Measurements from ENCODE around the gene SIGLEC11. TPM values are rescaled to one million over a fixed set of nuclear protein-coding genes. Genes with fewer than 3 reads are reported as not detected.
"Not testable (repeated sequence)": the region's sequence is repeated elsewhere in the genome, so short reads cannot be mapped to it uniquely, and the experiment has no call there.

SIGLEC11 gene
- total and polyA plus RNA-seq, 2 donors (not counting 1 experiment from before 2014, with no cell fraction given), result 0.09 TPM; not detected in 1

DNA sequence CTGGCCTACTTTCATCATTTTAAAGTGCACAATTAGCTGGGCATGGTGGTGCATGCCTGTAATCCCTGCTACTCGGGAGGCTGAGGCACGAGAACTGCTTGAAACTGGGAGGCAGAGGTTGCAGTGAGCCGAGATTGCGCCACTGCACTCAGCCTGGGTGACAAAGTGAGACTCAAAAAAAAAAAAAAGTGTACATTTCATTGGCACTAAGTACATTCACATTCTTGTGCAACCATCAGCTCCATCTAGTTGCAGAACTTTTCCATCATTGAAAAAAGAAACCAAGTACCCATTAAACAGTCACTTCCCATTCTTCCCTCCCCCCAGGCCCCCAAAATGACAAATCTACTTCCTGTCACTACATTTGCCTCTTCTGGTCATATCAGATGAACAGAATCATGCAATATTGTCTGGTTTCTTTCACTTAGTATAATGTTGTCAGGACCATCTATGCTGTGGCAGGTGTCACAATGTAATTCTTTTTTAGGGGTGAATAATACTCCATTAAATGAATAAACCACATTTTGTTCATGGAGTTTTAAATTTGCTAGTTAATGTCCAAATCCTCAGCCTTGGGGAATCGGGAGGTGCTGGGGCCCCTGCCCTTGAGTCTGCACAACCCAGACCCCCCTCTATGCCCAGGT is 7.4 kb upstream of the SIGLEC11 start:
- Histone ChIP-seq H3K27me3 (replicated peaks in 1 of 4; ENCODE audit: control extremely low read depth in 1 of 4, control insufficient read depth in 3 of 4, insufficient read depth in 4 of 4, low read length in 3 of 4) (peaks cover 0 to 10% (median 8%) of the 10 kb centered on the region in 4 experiments), H4K20me1 (ENCODE audit: control insufficient read depth, insufficient read depth, low read length, poor library complexity, severe bottlenecking) (no peaks in the 10 kb centered on the region), H3K9me3 (ENCODE audit: control extremely low read depth in 1 of 3, control insufficient read depth in 2 of 3, insufficient read depth in 1 of 3, low read length in 2 of 3) (peaks cover 0 to 15% (median 0%) of the 10 kb centered on the region in 3 donors), H3K4me3 (ENCODE audit: control extremely low read depth in 1 of 5, extremely low read depth in 1 of 5, insufficient read depth in 1 of 5, low read depth in 2 of 5, low read length in 4 of 5) (no peak overlapping the region), H3K9ac (ENCODE audit: low read length) (no peak overlapping the region), H3K4me2 (replicated peaks; ENCODE audit: low read depth, low read length, poor library complexity, severe bottlenecking) (no peak overlapping the region), H3K27ac (ENCODE audit: low read length in 2 of 2) (no peak overlapping the region), H3K36me3 (replicated peaks in 1 of 2; ENCODE audit: control extremely low read depth in 1 of 2, control insufficient read depth in 1 of 2, extremely low read depth in 1 of 2, insufficient read depth in 2 of 2, low read length in 1 of 2) (no peaks in the 10 kb centered on the region), H3K4me1 (ENCODE audit: control insufficient read depth in 2 of 2, insufficient read depth in 2 of 2, low read length in 2 of 2) (no peaks in the 10 kb centered on the region), H2AFZ (ENCODE audit: insufficient read depth, low read depth, low read length, poor library complexity, severe bottlenecking) (no peak overlapping the region), H3K79me2 (ENCODE audit: control insufficient read depth, insufficient read depth, low read length) (no peaks in the 10 kb centered on the region)
- Mint-ChIP-seq H3K27ac (no peak overlapping the region), H3K4me1 (no peaks in the 10 kb centered on the region), H3K27me3 (peaks cover 5% of the 10 kb centered on the region), H3K4me3 (no peak overlapping the region), H3K9me3 (ENCODE audit: insufficient read depth) (no peaks in the 10 kb centered on the region)
- intact Hi-C loops (cut with micrococcal nuclease), result no loop called here
- ChIA-PET POLR2A (no interaction called here), CTCF (no interaction called here)
- DNase-seq, result no peak
- ATAC-seq (ENCODE audit: low read depth), result no peak
- WGBS (ENCODE audit: insufficient coverage), result 98% methylated on average over 4 of the region's 5 CpGs
- no peak for TF ChIP-seq EZH2 (IDR thresholded peaks at IDR 0.05; ENCODE audit: borderline replicate concordance, insufficient read depth, low read depth, low read length, poor library complexity, severe bottlenecking)
- TF ChIP-seq, protein P1, sequence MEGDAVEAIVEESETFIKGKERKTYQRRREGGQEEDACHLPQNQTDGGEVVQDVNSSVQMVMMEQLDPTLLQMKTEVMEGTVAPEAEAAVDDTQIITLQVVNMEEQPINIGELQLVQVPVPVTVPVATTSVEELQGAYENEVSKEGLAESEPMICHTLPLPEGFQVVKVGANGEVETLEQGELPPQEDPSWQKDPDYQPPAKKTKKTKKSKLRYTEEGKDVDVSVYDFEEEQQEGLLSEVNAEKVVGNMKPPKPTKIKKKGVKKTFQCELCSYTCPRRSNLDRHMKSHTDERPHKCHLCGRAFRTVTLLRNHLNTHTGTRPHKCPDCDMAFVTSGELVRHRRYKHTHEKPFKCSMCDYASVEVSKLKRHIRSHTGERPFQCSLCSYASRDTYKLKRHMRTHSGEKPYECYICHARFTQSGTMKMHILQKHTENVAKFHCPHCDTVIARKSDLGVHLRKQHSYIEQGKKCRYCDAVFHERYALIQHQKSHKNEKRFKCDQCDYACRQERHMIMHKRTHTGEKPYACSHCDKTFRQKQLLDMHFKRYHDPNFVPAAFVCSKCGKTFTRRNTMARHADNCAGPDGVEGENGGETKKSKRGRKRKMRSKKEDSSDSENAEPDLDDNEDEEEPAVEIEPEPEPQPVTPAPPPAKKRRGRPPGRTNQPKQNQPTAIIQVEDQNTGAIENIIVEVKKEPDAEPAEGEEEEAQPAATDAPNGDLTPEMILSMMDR (IDR thresholded peaks at IDR 0.05), result no peak

- H3K4me1 Mint-ChIP-seq; POLR2A ChIA-PET; H4K20me1 ChIP-seq (ENCODE audit: control insufficient read depth, insufficient read depth, low read length, poor library complexity, severe bottlenecking); H3K79me2 ChIP-seq (ENCODE audit: control insufficient read depth, insufficient read depth, low read length); H3K4me1 ChIP-seq (ENCODE audit: control insufficient read depth in 2 of 2, insufficient read depth in 2 of 2, low read length in 2 of 2); H3K4me3 ChIP-seq (ENCODE audit: control extremely low read depth in 1 of 5, extremely low read depth in 1 of 5, insufficient read depth in 1 of 5, low read depth in 2 of 5, low read length in 4 of 5); H3K36me3 ChIP-seq (replicated peaks in 1 of 2; ENCODE audit: control extremely low read depth in 1 of 2, control insufficient read depth in 1 of 2, extremely low read depth in 1 of 2, insufficient read depth in 2 of 2, low read length in 1 of 2); H3K4me3 Mint-ChIP-seq; H3K9me3 ChIP-seq (ENCODE audit: control extremely low read depth in 1 of 3, control insufficient read depth in 2 of 3, insufficient read depth in 1 of 3, low read length in 2 of 3); intact Hi-C loops (cut with micrococcal nuclease); DNase-seq; H3K27me3 ChIP-seq (replicated peaks in 1 of 4; ENCODE audit: control extremely low read depth in 1 of 4, control insufficient read depth in 3 of 4, insufficient read depth in 4 of 4, low read length in 3 of 4); H3K9ac ChIP-seq (ENCODE audit: low read length); CTCF ChIA-PET; H3K4me2 ChIP-seq (replicated peaks; ENCODE audit: low read depth, low read length, poor library complexity, severe bottlenecking); ATAC-seq (ENCODE audit: low read depth); H3K9me3 Mint-ChIP-seq (ENCODE audit: insufficient read depth); H3K27ac Mint-ChIP-seq; H3K27ac ChIP-seq (ENCODE audit: low read length in 2 of 2); H2AFZ ChIP-seq (ENCODE audit: insufficient read depth, low read depth, low read length, poor library complexity, severe bottlenecking): not testable (repeated sequence)
- peaks cover 15% of the 10 kb centered on the region for H3K27me3 Mint-ChIP-seq
- WGBS (ENCODE audit: insufficient coverage), result no CpG with 5 or more reads among the region's 12 CpGs
Measured at GRCh38 chr19:49959892-49960291, 1.1 kb downstream of the SIGLEC11 start.

DNA sequence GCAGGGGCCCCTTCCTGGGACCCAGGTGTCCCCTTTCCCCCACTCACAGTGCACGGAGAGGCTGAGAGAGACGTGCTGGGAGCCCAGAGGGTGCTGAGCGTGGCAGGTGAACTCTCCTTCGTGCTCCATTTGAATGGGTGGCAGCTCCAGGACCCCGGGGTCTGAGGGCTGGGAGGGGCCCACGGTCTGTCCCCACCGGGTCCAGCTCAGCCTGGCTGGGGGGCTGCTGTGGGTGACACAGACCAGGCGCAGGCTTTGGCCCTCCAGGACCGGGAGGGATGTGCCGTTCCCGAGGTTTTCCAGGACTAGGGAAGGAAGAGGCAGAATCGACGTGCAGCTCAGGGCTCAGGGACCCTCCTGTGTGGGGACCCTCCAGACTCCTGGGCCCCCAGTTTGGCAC is 2.4 kb downstream of the SIGLEC11 start:
- CTCF ChIA-PET; H3K4me1 Mint-ChIP-seq; ATAC-seq (ENCODE audit: low read depth); H4K20me1 ChIP-seq (ENCODE audit: control insufficient read depth, insufficient read depth, low read length, poor library complexity, severe bottlenecking); H3K9me3 Mint-ChIP-seq (ENCODE audit: insufficient read depth); intact Hi-C loops (cut with micrococcal nuclease); H3K79me2 ChIP-seq (ENCODE audit: control insufficient read depth, insufficient read depth, low read length); H3K27ac ChIP-seq (ENCODE audit: low read length in 2 of 2); H3K4me1 ChIP-seq (ENCODE audit: control insufficient read depth in 2 of 2, insufficient read depth in 2 of 2, low read length in 2 of 2); H2AFZ ChIP-seq (ENCODE audit: insufficient read depth, low read depth, low read length, poor library complexity, severe bottlenecking); POLR2A ChIA-PET; H3K4me3 Mint-ChIP-seq; DNase-seq; H3K4me2 ChIP-seq (replicated peaks; ENCODE audit: low read depth, low read length, poor library complexity, severe bottlenecking); H3K4me3 ChIP-seq (ENCODE audit: control extremely low read depth in 1 of 5, extremely low read depth in 1 of 5, insufficient read depth in 1 of 5, low read depth in 2 of 5, low read length in 4 of 5); H3K27ac Mint-ChIP-seq; H3K9me3 ChIP-seq (ENCODE audit: control extremely low read depth in 1 of 3, control insufficient read depth in 2 of 3, insufficient read depth in 1 of 3, low read length in 2 of 3); H3K27me3 ChIP-seq (replicated peaks in 1 of 4; ENCODE audit: control extremely low read depth in 1 of 4, control insufficient read depth in 3 of 4, insufficient read depth in 4 of 4, low read length in 3 of 4); H3K36me3 ChIP-seq (replicated peaks in 1 of 2; ENCODE audit: control extremely low read depth in 1 of 2, control insufficient read depth in 1 of 2, extremely low read depth in 1 of 2, insufficient read depth in 2 of 2, low read length in 1 of 2); H3K9ac ChIP-seq (ENCODE audit: low read length): not testable (repeated sequence)
- peaks cover 24% of the 10 kb centered on the region for H3K27me3 Mint-ChIP-seq
- WGBS (ENCODE audit: insufficient coverage), result 83% methylated on average over 9 of the region's 13 CpGs
